Mammary epithelial cell (primary cell): ENCODE measurements around the gene FSCN2.

Experiments used
- EZH2 ChIP-seq: IDR thresholded peaks from 2 replicates; pipeline ENCODE4 v1.6.1; 2012; ENCODE audit warnings: low read length, inconsistent platforms, borderline replicate concordance
- TF ChIP-seq, protein P1 (sequence below), 2 donors: IDR thresholded peaks in 1 of 2; conservative IDR thresholded peaks in 1 of 2; 2 replicates each; pipeline ENCODE4 v1.5.1; 2011 to 2012; ENCODE audit warnings: inconsistent platforms in 2 of 2, low read length in 2 of 2, mild to moderate bottlenecking in 2 of 2, control low read depth in 1 of 2, low read depth in 1 of 2; ENCODE audit not compliant: insufficient read depth in 1 of 2; ENCODE audit errors: extremely low read depth in 1 of 2

DNA sequence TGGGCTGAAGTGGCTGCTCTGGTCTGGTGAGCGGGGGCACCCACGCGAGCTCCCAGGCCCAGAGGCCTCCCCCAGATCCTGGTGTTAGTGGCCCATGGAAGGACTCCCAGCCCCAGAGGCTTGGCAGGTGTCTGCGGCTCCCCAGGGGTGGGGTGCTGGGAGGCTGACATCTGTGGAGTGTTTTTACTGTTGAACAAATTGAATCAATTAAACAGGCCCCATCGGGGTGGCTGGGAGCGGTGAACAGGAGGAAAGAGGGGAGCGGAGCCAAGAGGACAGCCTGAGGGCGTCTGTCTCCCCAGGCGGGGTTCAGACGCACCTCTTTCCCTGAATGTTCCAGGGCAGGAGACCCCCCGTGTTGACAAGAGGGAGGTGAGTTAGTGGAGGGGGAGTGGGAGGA lies 45.5 kb upstream of the FSCN2 start:
- TF ChIP-seq, protein P1, sequence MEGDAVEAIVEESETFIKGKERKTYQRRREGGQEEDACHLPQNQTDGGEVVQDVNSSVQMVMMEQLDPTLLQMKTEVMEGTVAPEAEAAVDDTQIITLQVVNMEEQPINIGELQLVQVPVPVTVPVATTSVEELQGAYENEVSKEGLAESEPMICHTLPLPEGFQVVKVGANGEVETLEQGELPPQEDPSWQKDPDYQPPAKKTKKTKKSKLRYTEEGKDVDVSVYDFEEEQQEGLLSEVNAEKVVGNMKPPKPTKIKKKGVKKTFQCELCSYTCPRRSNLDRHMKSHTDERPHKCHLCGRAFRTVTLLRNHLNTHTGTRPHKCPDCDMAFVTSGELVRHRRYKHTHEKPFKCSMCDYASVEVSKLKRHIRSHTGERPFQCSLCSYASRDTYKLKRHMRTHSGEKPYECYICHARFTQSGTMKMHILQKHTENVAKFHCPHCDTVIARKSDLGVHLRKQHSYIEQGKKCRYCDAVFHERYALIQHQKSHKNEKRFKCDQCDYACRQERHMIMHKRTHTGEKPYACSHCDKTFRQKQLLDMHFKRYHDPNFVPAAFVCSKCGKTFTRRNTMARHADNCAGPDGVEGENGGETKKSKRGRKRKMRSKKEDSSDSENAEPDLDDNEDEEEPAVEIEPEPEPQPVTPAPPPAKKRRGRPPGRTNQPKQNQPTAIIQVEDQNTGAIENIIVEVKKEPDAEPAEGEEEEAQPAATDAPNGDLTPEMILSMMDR (conservative IDR thresholded peaks at IDR 0.05 in 1 of 2, IDR thresholded peaks at IDR 0.05 in 1 of 2; ENCODE audit: extremely low read depth in 1 of 2, insufficient read depth in 1 of 2, low read depth in 1 of 2, low read length in 2 of 2), result no peak
- no peak for TF ChIP-seq EZH2
